Epidermal melanocyte (primary cell): ENCODE results near the gene ATPAF2.
"Not testable (repeated sequence)": the region's sequence is repeated elsewhere in the genome, so short reads cannot be mapped to it uniquely, and the experiment has no call there.

Experiments used
- DNase-seq: peaks from one replicate; pipeline ENCODE4 v3.0.0; 2011; ENCODE audit warnings: low spot score; ENCODE audit not compliant: insufficient read length

The ATPAF2 gene

GRCh38 chr17:18009609-18010420 lies 29.2 kb downstream of the ATPAF2 start:
- DNase-seq, result no peak

GRCh38 chr17:18008496-18009268 lies 30.3 kb downstream of the ATPAF2 start:
- DNase-seq, result peak; percentile 68

- DNase-seq, result no peak
Observed at GRCh38 chr17:18006495-18007239, 32.3 kb downstream of the ATPAF2 start.

GRCh38 chr17:18005496-18005895 lies 33.5 kb downstream of the ATPAF2 start:
- DNase-seq, result no peak

- DNase-seq, result no peak
Observed at GRCh38 chr17:18004884-18005305, 34.1 kb downstream of the ATPAF2 start.

- DNase-seq, result no peak
Observed at GRCh38 chr17:18004345-18004744, 34.6 kb downstream of the ATPAF2 start.

- no peak for DNase-seq
Observed at GRCh38 chr17:18002171-18002570, 36.8 kb downstream of the ATPAF2 start.

- no peak for DNase-seq
Observed at GRCh38 chr17:18000030-18000408, 38.9 kb downstream of the ATPAF2 start.

GRCh38 chr17:17999364-18000029 lies 39.5 kb downstream of the ATPAF2 start:
- DNase-seq, result no peak

GRCh38 chr17:17998934-17999333 lies 40.0 kb downstream of the ATPAF2 start:
- no peak for DNase-seq

- not testable (repeated sequence) for DNase-seq
Observed at GRCh38 chr17:17995887-17996286, 43.1 kb downstream of the ATPAF2 start.

GRCh38 chr17:17994271-17995069 lies 44.5 kb downstream of the ATPAF2 start:
- no peak for DNase-seq

- no peak for DNase-seq
Observed at GRCh38 chr17:17993852-17994251, 45.1 kb downstream of the ATPAF2 start.

- no peak for DNase-seq
Observed at GRCh38 chr17:17993366-17993765, 45.6 kb downstream of the ATPAF2 start.

- no peak for DNase-seq
Observed at GRCh38 chr17:17990282-17990681, 48.7 kb downstream of the ATPAF2 start.

GRCh38 chr17:17989618-17990017 lies 49.4 kb downstream of the ATPAF2 start:
- no peak for DNase-seq

GRCh38 chr17:17989081-17989480 lies 49.9 kb downstream of the ATPAF2 start:
- no peak for DNase-seq

- no peak for DNase-seq
Observed at GRCh38 chr17:17988427-17988945, 50.5 kb downstream of the ATPAF2 start.

GRCh38 chr17:17987901-17988300 lies 51.1 kb downstream of the ATPAF2 start:
- DNase-seq, result no peak

GRCh38 chr17:17987187-17987896 lies 51.6 kb downstream of the ATPAF2 start:
- DNase-seq, result no peak
